PFSK-1 (cell line): ENCODE results near the gene EIF1.

Source experiments
- POLR2AphosphoS5 ChIP-seq: IDR thresholded peaks from 2 replicates; pipeline ENCODE4 v1.6.1; 2012; ENCODE audit warnings: low read depth, mild to moderate bottlenecking, control low read depth, low read length, moderate library complexity
- REST ChIP-seq, 2 experiments: IDR thresholded peaks; 2 replicates each; pipeline versions ENCODE4 v1.6.1 to v1.8.0; 2011 to 2012; ENCODE audit warnings: low read depth in 2 of 2, low read length in 2 of 2, control low read depth in 1 of 2, inconsistent platforms in 1 of 2, mild to moderate bottlenecking in 1 of 2, moderate library complexity in 1 of 2; ENCODE audit not compliant: insufficient read depth in 1 of 2
- TAF1 ChIP-seq: IDR thresholded peaks from 2 replicates; pipeline ENCODE4 v1.6.1; 2012; ENCODE audit warnings: low read length, control low read depth, borderline replicate concordance; ENCODE audit not compliant: insufficient read depth

GRCh38 chr17:41683441-41684007 lies 5.2 kb upstream of the EIF1 start:
- no peak for TF ChIP-seq POLR2AphosphoS5
- no peak for TF ChIP-seq TAF1
- no peak for TF ChIP-seq REST (IDR thresholded peaks at IDR 0.05; ENCODE audit: insufficient read depth in 1 of 2, low read depth in 2 of 2, low read length in 2 of 2)
